Measurements from ENCODE around the gene CYP27C1.

DNA sequence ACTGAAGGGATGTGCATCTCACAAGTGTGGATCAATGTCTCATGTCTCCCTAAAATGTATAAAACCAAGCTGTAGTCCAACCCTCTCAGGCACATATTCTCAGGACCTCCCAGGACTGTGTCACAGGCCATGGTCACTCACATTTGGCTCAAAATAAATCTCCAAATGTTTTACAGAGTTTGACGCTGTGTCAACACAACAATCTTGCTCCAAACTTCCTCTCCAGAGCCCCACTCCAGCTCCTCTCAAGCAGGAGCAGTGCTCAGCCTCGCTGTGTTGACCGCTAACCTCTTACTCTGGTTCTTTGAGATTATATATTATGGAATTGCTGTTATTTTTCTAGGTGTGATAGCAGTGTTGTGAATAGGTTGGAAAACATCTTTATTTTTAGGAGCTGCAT is 56.2 kb downstream of the CYP27C1 start:
- TF ChIP-seq, protein P1, sequence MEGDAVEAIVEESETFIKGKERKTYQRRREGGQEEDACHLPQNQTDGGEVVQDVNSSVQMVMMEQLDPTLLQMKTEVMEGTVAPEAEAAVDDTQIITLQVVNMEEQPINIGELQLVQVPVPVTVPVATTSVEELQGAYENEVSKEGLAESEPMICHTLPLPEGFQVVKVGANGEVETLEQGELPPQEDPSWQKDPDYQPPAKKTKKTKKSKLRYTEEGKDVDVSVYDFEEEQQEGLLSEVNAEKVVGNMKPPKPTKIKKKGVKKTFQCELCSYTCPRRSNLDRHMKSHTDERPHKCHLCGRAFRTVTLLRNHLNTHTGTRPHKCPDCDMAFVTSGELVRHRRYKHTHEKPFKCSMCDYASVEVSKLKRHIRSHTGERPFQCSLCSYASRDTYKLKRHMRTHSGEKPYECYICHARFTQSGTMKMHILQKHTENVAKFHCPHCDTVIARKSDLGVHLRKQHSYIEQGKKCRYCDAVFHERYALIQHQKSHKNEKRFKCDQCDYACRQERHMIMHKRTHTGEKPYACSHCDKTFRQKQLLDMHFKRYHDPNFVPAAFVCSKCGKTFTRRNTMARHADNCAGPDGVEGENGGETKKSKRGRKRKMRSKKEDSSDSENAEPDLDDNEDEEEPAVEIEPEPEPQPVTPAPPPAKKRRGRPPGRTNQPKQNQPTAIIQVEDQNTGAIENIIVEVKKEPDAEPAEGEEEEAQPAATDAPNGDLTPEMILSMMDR (IDR thresholded peaks at IDR 0.05) = no peak
- TF ChIP-seq POLR2A (IDR thresholded peaks at IDR 0.05) = no peak
- no peak for TF ChIP-seq POLR2AphosphoS5 (IDR thresholded peaks at IDR 0.05)
- TF ChIP-seq EP300 (IDR thresholded peaks at IDR 0.05) = no peak
